ENCODE data around the gene MAPK4.

- TF ChIP-seq, protein P1, sequence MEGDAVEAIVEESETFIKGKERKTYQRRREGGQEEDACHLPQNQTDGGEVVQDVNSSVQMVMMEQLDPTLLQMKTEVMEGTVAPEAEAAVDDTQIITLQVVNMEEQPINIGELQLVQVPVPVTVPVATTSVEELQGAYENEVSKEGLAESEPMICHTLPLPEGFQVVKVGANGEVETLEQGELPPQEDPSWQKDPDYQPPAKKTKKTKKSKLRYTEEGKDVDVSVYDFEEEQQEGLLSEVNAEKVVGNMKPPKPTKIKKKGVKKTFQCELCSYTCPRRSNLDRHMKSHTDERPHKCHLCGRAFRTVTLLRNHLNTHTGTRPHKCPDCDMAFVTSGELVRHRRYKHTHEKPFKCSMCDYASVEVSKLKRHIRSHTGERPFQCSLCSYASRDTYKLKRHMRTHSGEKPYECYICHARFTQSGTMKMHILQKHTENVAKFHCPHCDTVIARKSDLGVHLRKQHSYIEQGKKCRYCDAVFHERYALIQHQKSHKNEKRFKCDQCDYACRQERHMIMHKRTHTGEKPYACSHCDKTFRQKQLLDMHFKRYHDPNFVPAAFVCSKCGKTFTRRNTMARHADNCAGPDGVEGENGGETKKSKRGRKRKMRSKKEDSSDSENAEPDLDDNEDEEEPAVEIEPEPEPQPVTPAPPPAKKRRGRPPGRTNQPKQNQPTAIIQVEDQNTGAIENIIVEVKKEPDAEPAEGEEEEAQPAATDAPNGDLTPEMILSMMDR (conservative IDR thresholded peaks at IDR 0.05; ENCODE audit: low read depth, low read length): no peak
- TF ChIP-seq USF2 (IDR thresholded peaks at IDR 0.05; ENCODE audit: low read depth, low read length) (no peak), POLR2A (IDR thresholded peaks at IDR 0.05; ENCODE audit: low read depth, low read length) (no peak), CHD1 (IDR thresholded peaks at IDR 0.05; ENCODE audit: low read depth, low read length) (no peak), MXI1 (IDR thresholded peaks at IDR 0.05; ENCODE audit: borderline replicate concordance, low read depth, low read length) (no peak), ELK1 (IDR thresholded peaks at IDR 0.05; ENCODE audit: borderline replicate concordance, low read depth, low read length) (no peak), NFE2L2 (IDR thresholded peaks at IDR 0.05; ENCODE audit: low read depth, low read length) (no peak), RAD21 (IDR thresholded peaks at IDR 0.05; ENCODE audit: low read length) (no peak), FOS (IDR thresholded peaks at IDR 0.05; ENCODE audit: low read depth, low read length) (no peak), MAFK (IDR thresholded peaks at IDR 0.05; ENCODE audit: low read depth, low read length) (no peak), RCOR1 (IDR thresholded peaks at IDR 0.05; ENCODE audit: insufficient replicate concordance, low read length) (no peak), RFX5 (IDR thresholded peaks at IDR 0.05; ENCODE audit: low read depth, low read length) (no peak), MAZ (IDR thresholded peaks at IDR 0.05; ENCODE audit: borderline replicate concordance, low read depth, low read length) (no peak)
Measured at GRCh38 chr18:50706199-50706598, 146.3 kb downstream of the MAPK4 start.
